ENCODE results near the gene GUCA1A.

The GUCA1A gene

GRCh38 chr6:42226161-42226611 is 53.0 kb downstream of the GUCA1A start:
- no peak for TF ChIP-seq SIN3A (IDR thresholded peaks at IDR 0.05; ENCODE audit: borderline replicate concordance, insufficient read depth, low read length)

GRCh38 chr6:42226645-42227143 is 53.5 kb downstream of the GUCA1A start:
- TF ChIP-seq SIN3A (IDR thresholded peaks at IDR 0.05; ENCODE audit: borderline replicate concordance, insufficient read depth, low read length) (no peak), FOXP2 (optimal IDR thresholded peaks at IDR 0.05; ENCODE audit: borderline replicate concordance, extremely low read depth, extremely low read length, insufficient read depth) (no peak), REST (IDR thresholded peaks at IDR 0.05; ENCODE audit: insufficient read depth in 1 of 2, low read depth in 2 of 2, low read length in 2 of 2) (no peak), POLR2AphosphoS5 (IDR thresholded peaks at IDR 0.05; ENCODE audit: low read depth, low read length) (no peak), TAF1 (IDR thresholded peaks at IDR 0.05; ENCODE audit: borderline replicate concordance, insufficient read depth, low read length) (no peak)

- no peak for TF ChIP-seq POLR2AphosphoS5 (IDR thresholded peaks at IDR 0.05; ENCODE audit: low read depth, low read length)
- no peak for TF ChIP-seq FOXP2 (optimal IDR thresholded peaks at IDR 0.05; ENCODE audit: borderline replicate concordance, extremely low read depth, extremely low read length, insufficient read depth)
- TF ChIP-seq TAF1 (IDR thresholded peaks at IDR 0.05; ENCODE audit: borderline replicate concordance, insufficient read depth, low read length) = no peak
- no peak for TF ChIP-seq REST (IDR thresholded peaks at IDR 0.05; ENCODE audit: insufficient read depth in 1 of 2, low read depth in 2 of 2, low read length in 2 of 2)
- TF ChIP-seq SIN3A (IDR thresholded peaks at IDR 0.05; ENCODE audit: borderline replicate concordance, insufficient read depth, low read length) = no peak
Measured at GRCh38 chr6:42227173-42227850, 54.1 kb downstream of the GUCA1A start.

- no peak for TF ChIP-seq FOXP2 (optimal IDR thresholded peaks at IDR 0.05; ENCODE audit: borderline replicate concordance, extremely low read depth, extremely low read length, insufficient read depth)
- no peak for TF ChIP-seq POLR2AphosphoS5 (IDR thresholded peaks at IDR 0.05; ENCODE audit: low read depth, low read length)
- no peak for TF ChIP-seq SIN3A (IDR thresholded peaks at IDR 0.05; ENCODE audit: borderline replicate concordance, insufficient read depth, low read length)
- no peak for TF ChIP-seq REST (IDR thresholded peaks at IDR 0.05; ENCODE audit: insufficient read depth in 1 of 2, low read depth in 2 of 2, low read length in 2 of 2)
- no peak for TF ChIP-seq TAF1 (IDR thresholded peaks at IDR 0.05; ENCODE audit: borderline replicate concordance, insufficient read depth, low read length)
Measured at GRCh38 chr6:42228305-42228704, 55.1 kb downstream of the GUCA1A start.

Data from PFSK-1 (cell line).